GM12865 (cell line): Measurements from ENCODE around the gene PSMG4.

Experiments used
- DNase-seq: peaks from one replicate; pipeline ENCODE4 v3.0.0; 2010; ENCODE audit warnings: low read depth
- H3K4me3 ChIP-seq: 2 replicates; pipeline ENCODE4 v1.5.1; 2011; ENCODE audit warnings: mild to moderate bottlenecking, low read depth, low read length, control low read depth
- TF ChIP-seq, protein P1 (sequence below): IDR thresholded peaks from 2 replicates; pipeline ENCODE4 v1.5.1; 2011; ENCODE audit warnings: low read length, control low read depth, low read depth, inconsistent platforms; ENCODE audit not compliant: insufficient read depth; ENCODE audit errors: missing control alignments

The PSMG4 gene

DNA sequence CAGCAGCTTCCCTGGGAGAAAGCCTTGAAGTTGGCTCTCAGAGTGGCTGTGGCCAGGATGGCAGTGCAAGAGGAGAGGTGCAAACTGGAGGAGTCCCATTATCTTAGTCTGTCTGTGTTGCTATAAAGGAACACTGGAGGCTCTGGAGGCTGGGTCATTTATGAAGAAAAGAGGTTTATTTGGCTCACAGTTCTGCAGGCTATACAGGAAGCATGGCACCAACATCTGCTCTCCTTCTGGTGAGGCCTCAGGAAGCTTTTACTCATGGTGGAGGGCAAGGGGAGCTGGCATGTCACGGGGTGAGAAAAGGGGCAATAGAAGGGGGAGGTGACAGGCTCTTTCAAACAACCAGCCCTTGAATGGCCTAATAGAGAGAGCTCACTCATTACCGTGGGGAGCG, 47.1 kb downstream of the PSMG4 start:
- DNase-seq, result no peak
- H3K4me3 ChIP-seq, result no peak overlapping the region
- TF ChIP-seq, protein P1, sequence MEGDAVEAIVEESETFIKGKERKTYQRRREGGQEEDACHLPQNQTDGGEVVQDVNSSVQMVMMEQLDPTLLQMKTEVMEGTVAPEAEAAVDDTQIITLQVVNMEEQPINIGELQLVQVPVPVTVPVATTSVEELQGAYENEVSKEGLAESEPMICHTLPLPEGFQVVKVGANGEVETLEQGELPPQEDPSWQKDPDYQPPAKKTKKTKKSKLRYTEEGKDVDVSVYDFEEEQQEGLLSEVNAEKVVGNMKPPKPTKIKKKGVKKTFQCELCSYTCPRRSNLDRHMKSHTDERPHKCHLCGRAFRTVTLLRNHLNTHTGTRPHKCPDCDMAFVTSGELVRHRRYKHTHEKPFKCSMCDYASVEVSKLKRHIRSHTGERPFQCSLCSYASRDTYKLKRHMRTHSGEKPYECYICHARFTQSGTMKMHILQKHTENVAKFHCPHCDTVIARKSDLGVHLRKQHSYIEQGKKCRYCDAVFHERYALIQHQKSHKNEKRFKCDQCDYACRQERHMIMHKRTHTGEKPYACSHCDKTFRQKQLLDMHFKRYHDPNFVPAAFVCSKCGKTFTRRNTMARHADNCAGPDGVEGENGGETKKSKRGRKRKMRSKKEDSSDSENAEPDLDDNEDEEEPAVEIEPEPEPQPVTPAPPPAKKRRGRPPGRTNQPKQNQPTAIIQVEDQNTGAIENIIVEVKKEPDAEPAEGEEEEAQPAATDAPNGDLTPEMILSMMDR, result no peak

DNA sequence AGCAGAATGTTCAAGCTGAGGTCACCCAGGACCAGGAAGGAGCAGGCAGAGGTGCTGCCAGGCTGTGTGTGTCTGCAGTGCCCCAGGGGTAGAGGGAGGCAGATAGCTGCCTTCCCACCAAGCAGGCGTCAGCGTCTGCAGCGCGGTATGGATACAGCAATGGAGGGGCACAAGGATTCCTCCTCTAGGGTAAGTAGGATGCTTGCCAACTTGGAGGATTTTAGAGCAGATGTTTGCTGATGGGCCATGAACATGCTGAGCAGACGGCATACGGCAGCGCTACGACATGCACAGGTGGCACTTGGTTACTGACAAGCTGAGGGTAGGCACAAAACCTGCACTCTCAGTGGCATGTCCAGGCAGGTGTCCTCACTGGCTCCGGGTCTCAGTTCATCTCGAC, 48.1 kb downstream of the PSMG4 start:
- no peak overlapping the region for H3K4me3 ChIP-seq
- TF ChIP-seq, protein P1, result no peak
- no peak for DNase-seq

DNA sequence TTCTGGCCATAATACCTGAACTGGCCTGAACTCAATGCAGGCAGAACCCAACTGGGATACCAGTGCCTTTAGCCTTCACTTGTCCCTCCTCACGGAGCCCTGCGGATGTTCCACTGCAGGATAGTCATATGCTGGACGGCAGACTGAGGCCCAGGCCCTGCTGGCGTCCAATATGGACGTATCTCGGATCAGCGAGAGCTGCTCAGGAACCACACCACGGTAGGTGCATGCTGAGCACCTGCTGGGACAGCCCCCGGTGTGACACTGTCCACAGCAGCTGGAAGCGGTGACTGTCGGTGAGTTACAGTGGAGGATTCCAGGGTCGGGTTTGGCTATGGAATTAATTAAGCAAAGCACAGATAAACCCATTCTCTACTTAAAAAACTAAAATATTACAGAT, 48.7 kb downstream of the PSMG4 start:
- no peak for DNase-seq
- TF ChIP-seq, protein P1, result no peak
- H3K4me3 ChIP-seq, result no peak overlapping the region

DNA sequence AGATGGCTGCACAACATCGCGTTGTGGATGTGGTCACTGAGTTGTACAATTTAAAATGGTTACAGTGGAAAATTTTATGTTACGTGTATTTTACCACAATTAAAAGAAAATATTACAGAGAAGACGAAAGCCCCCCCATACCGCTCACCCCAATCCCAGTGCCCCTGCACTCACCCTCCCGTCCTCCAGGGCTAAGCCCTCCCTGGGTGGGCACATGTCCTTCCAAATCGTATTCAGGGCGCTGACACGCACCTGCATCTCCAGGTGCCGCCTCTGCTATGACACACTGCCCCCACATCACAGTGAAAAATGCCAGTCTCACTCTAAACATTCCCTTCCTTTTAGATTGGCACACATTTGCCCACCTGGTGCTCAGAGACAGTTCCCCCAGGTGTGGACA, 49.4 kb downstream of the PSMG4 start:
- DNase-seq, result no peak
- TF ChIP-seq, protein P1, result no peak
- no peak overlapping the region for H3K4me3 ChIP-seq

DNA sequence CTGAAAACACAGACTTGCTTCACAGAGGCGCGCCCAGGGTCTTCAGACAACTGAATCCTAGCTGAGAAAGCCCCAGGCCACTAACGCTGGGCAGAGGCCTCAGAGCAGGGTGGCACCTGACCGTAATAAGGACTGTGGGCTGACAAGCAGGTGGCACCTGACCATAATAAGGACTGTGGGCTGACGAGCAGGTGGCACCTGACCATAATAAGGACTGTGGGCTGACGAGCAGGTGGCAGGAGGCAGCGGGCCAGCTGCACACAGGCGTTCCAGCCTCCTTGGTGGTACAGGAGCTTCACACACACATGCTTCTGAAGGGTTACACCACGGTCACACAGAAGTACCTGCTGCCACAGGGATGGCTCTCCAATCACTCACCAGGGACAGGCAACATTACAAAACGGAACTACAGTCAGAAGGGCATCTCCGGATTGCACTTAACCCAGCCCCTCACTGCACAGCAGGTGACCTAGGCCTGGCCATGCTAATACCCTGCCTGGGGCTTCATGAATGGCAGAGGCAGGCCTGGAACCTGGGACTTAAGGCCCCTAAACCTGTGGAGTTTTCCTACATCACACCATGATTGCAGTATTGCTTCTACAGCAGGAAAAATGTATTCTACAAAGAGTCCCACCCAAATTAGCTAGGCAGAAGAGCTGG, 50.8 kb downstream of the PSMG4 start:
- DNase-seq, result no peak
- no peak overlapping the region for H3K4me3 ChIP-seq
- TF ChIP-seq, protein P1, result no peak

DNA sequence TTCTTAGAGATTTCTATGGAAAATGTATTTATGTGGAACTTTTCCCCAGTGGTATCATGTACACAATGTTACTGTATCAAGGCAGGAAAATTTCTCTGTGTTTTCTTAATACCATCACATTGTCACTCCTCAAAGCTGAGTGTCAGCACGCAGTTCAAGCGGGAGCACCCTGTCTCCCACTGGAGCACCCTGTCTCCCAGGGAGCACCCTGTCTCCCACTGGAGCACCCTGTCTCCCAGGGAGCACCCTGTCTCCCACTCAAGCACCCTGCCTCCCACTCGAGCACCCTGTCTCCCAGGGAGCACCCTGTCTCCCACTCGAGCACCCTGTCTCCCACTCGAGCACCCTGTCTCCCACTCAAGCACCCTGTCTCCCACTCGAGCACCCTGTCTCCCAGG, 51.3 kb downstream of the PSMG4 start:
- TF ChIP-seq, protein P1, result no peak
- DNase-seq, result no peak
- no peak overlapping the region for H3K4me3 ChIP-seq

DNA sequence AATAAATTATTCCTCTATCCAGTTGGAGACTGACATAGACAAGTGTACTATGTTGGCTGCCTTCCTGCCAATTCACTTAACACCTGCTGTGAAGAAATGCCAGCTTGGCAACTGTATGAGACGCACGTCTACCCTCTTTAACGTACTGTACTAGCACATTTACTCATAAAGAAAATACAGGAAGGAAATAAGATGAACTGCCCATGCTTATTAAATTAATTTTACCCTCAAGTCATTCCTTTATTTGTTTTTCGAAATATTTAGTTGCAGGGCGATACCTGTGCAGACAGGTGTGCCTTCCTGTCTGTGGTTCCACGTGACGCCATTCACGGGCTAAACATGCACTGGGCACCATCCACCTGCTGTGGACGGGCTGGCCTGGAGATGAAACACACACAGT, 52.0 kb downstream of the PSMG4 start:
- TF ChIP-seq, protein P1, result no peak
- no peak overlapping the region for H3K4me3 ChIP-seq
- no peak for DNase-seq
